GM13976 (cell line): ENCODE results near the gene SORCS1.

Experiments
- DNase-seq: peaks from one replicate; pipeline ENCODE4 v3.0.0; 2012; ENCODE audit warnings: low spot score
- CTCF ChIP-seq: IDR thresholded peaks from 2 replicates; pipeline ENCODE4 v1.5.1; 2012; ENCODE audit warnings: borderline replicate concordance, mild to moderate bottlenecking; ENCODE audit not compliant: insufficient read depth; ENCODE audit errors: extremely low read depth, missing control alignments, control extremely low read depth
- in situ Hi-C: fragments of 300-500 bp; cut with MboI; formaldehyde crosslinking; loops from one replicate; pipeline ENCODE4 v1.12.0; 2022; ENCODE audit warnings: low sequenced_read_pairs, mixed read lengths, inconsistent platforms; ENCODE audit not compliant: unreplicated experiment

The SORCS1 gene

GRCh38 chr10:107126512-107127065, 37.9 kb downstream of the SORCS1 start:
- in situ Hi-C loops, result no loop called here
- no peak for TF ChIP-seq CTCF
- no peak for DNase-seq

GRCh38 chr10:107122703-107123102, 41.8 kb downstream of the SORCS1 start:
- TF ChIP-seq CTCF, result no peak
- in situ Hi-C loops, result no loop called here
- DNase-seq, result no peak

GRCh38 chr10:107118866-107119265, 45.6 kb downstream of the SORCS1 start:
- no peak for DNase-seq
- in situ Hi-C loops, result no loop called here
- TF ChIP-seq CTCF, result no peak

- in situ Hi-C loops, result no loop called here
- TF ChIP-seq CTCF, result no peak
- no peak for DNase-seq
Measured at GRCh38 chr10:107104026-107104652, 60.4 kb downstream of the SORCS1 start.

- no peak for DNase-seq
- in situ Hi-C loops, result no loop called here
Measured at GRCh38 chr10:107103174-107104025, 61.1 kb downstream of the SORCS1 start.

More at GRCh38 chr10:107103174-107104025, 61.1 kb downstream of the SORCS1 start:
- no peak for TF ChIP-seq CTCF
